ENCODE results near the gene IL20.

IL20 gene

DNA sequence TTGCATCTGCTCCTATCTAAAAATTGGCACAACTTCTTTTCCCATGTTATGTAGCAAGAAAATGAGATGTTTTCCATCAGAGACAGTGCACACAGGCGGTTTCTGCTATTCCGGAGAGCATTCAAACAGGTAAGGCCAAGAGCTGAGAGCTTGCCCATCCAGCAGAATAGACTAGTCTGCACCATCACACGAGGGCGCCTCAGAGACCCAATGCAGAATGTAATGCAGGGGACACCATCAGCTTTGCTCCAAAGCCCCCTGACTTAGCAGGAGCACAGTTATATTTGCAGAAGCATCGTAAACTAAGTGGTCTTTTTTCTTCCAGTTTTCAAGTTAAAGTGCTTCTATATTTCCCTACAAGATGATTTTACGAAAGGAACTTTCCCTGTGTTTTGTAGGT, 36.5 kb downstream of the IL20 start:
- ChIA-PET POLR2A (no interaction called here), CTCF (interaction anchor here (1.5 to 3.4 kb wide), 4 partner anchors 10 to 167 kb away, joined by 3 to 12 read pairs (median 7); partner anchors contain the start of gene IL20)
- H3K4me1 ChIP-seq (ENCODE audit: control insufficient read depth, insufficient read depth, low read length) = no peaks in the 10 kb centered on the region
- TF ChIP-seq GFI1B (tag by site-specific recombination; IDR thresholded peaks at IDR 0.05) (no peak), TRIM28 (IDR thresholded peaks at IDR 0.05; ENCODE audit: borderline replicate concordance, low read length) (no peak), YY1 (tag by site-specific recombination; IDR thresholded peaks at IDR 0.05) (no peak), ZSCAN23 (tag by site-specific recombination; IDR thresholded peaks at IDR 0.05) (no peak), HOXA7 (CRISPR knock-in tag; IDR thresholded peaks at IDR 0.05; ENCODE audit: borderline replicate concordance) (no peak), BCL11B (tag by site-specific recombination; IDR thresholded peaks at IDR 0.05; ENCODE audit: low read depth) (no peak), BCL6B (tag by site-specific recombination; IDR thresholded peaks at IDR 0.05) (no peak)
- no peaks in the 10 kb centered on the region for H3K36me3 ChIP-seq (ENCODE audit: control insufficient read depth in 2 of 2, insufficient read depth in 1 of 2, low read length in 2 of 2)
- no peaks in the 10 kb centered on the region for H3K9me3 ChIP-seq (ENCODE audit: control insufficient read depth, insufficient read depth, low read depth, low read length)
- H3K27ac ChIP-seq (ENCODE audit: extremely low read depth, low read depth, low read length) = no peak overlapping the region
- H3K4me3 ChIP-seq (ENCODE audit: low read depth, low read length) = no peak overlapping the region

GRCh38 chr1:206902702-206903101, 37.3 kb downstream of the IL20 start:
- CTCF ChIA-PET = interaction anchor here (1.5 to 1.6 kb wide), 2 partner anchors 79 to 167 kb away, joined by 3 read pairs; no protein-coding TSS in a partner anchor

More at GRCh38 chr1:206902702-206903101, 37.3 kb downstream of the IL20 start:
- H3K36me3 ChIP-seq (ENCODE audit: control insufficient read depth in 2 of 2, insufficient read depth in 1 of 2, low read length in 2 of 2) = no peaks in the 10 kb centered on the region
- H3K9me3 ChIP-seq (ENCODE audit: control insufficient read depth, insufficient read depth, low read depth, low read length) = no peaks in the 10 kb centered on the region
- no peak overlapping the region for H3K4me3 ChIP-seq (ENCODE audit: low read depth, low read length)
- no peak for TF ChIP-seq ZSCAN23 (tag by site-specific recombination; IDR thresholded peaks at IDR 0.05)
- no peak for TF ChIP-seq CTCF (tag by site-specific recombination; IDR thresholded peaks at IDR 0.05)
- TF ChIP-seq ZNF394 (tag by site-specific recombination; IDR thresholded peaks at IDR 0.05; ENCODE audit: borderline replicate concordance) = no peak
- TF ChIP-seq PRDM1 (tag by site-specific recombination; IDR thresholded peaks at IDR 0.05) = no peak
- TF ChIP-seq ZNF677 (tag by site-specific recombination; IDR thresholded peaks at IDR 0.05) = no peak
- TF ChIP-seq, protein P1, sequence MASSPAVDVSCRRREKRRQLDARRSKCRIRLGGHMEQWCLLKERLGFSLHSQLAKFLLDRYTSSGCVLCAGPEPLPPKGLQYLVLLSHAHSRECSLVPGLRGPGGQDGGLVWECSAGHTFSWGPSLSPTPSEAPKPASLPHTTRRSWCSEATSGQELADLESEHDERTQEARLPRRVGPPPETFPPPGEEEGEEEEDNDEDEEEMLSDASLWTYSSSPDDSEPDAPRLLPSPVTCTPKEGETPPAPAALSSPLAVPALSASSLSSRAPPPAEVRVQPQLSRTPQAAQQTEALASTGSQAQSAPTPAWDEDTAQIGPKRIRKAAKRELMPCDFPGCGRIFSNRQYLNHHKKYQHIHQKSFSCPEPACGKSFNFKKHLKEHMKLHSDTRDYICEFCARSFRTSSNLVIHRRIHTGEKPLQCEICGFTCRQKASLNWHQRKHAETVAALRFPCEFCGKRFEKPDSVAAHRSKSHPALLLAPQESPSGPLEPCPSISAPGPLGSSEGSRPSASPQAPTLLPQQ (tag by site-specific recombination; IDR thresholded peaks at IDR 0.05) = no peak
- TF ChIP-seq ZNF660 (tag by site-specific recombination; IDR thresholded peaks at IDR 0.05) = no peak
- TF ChIP-seq, protein P2, sequence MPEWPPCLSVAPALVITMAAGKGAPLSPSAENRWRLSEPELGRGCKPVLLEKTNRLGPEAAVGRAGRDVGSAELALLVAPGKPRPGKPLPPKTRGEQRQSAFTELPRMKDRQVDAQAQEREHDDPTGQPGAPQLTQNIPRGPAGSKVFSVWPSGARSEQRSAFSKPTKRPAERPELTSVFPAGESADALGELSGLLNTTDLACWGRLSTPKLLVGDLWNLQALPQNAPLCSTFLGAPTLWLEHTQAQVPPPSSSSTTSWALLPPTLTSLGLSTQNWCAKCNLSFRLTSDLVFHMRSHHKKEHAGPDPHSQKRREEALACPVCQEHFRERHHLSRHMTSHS (tag by site-specific recombination; IDR thresholded peaks at IDR 0.05) = no peak
- no peak for TF ChIP-seq ZSCAN18 (tag by site-specific recombination; IDR thresholded peaks at IDR 0.05)
- TF ChIP-seq, protein P3, sequence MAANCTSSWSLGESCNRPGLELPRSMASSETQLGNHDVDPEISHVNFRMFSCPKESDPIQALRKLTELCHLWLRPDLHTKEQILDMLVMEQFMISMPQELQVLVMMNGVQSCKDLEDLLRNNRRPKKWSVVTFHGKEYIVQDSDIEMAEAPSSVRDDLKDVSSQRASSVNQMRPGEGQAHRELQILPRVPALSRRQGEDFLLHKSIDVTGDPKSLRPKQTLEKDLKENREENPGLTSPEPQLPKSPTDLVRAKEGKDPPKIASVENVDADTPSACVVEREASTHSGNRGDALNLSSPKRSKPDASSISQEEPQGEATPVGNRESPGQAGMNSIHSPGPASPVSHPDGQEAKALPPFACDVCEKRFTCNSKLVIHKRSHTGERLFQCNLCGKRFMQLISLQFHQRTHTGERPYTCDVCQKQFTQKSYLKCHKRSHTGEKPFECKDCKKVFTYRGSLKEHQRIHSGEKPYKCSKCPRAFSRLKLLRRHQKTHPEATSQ (tag by site-specific recombination; IDR thresholded peaks at IDR 0.05) = no peak
- no peak for TF ChIP-seq SALL2 (tag by site-specific recombination; IDR thresholded peaks at IDR 0.05; ENCODE audit: borderline replicate concordance)
- no peak for TF ChIP-seq ZFP69B (tag by site-specific recombination; IDR thresholded peaks at IDR 0.05)
- TF ChIP-seq ZNF248 (tag by site-specific recombination; IDR thresholded peaks at IDR 0.05) = no peak
- TF ChIP-seq ZNF768 (tag by site-specific recombination; IDR thresholded peaks at IDR 0.05) = no peak
- TF ChIP-seq ZNF416 (tag by site-specific recombination; IDR thresholded peaks at IDR 0.05) = no peak
- TF ChIP-seq ZFHX2 (tag by site-specific recombination; conservative IDR thresholded peaks at IDR 0.05) = no peak
- TF ChIP-seq ZNF146 (tag by site-specific recombination; IDR thresholded peaks at IDR 0.05) = no peak
- no peak for TF ChIP-seq ZEB2 (tag by site-specific recombination; IDR thresholded peaks at IDR 0.05)
- TF ChIP-seq ZNF560 (tag by site-specific recombination; IDR thresholded peaks at IDR 0.05; ENCODE audit: borderline replicate concordance) = no peak
- no peak for TF ChIP-seq BCL6B (tag by site-specific recombination; IDR thresholded peaks at IDR 0.05)
- H3K27ac ChIP-seq (ENCODE audit: extremely low read depth, low read depth, low read length) = no peak overlapping the region
- POLR2A ChIA-PET = no interaction called here
- H3K4me1 ChIP-seq (ENCODE audit: control insufficient read depth, insufficient read depth, low read length) = no peaks in the 10 kb centered on the region

Data from HEK293 (cell line).